CD4-positive, alpha-beta T cell treated with Interleukin-1 beta for 1 hour (primary cell): ENCODE data around the gene SMIM21.

Source experiments
- DNase-seq, 2 donors: peaks; one replicate each; pipeline ENCODE4 v3.0.0-alpha.2; 2020 to 2022

SMIM21 gene

GRCh38 chr18:75427603-75428002 lies at the start of gene SMIM21:
SMIM21 (minus strand) TSS chr18:75427703; CDS start chr18:75427563, 140 bp downstream.
- no peak for DNase-seq

DNA sequence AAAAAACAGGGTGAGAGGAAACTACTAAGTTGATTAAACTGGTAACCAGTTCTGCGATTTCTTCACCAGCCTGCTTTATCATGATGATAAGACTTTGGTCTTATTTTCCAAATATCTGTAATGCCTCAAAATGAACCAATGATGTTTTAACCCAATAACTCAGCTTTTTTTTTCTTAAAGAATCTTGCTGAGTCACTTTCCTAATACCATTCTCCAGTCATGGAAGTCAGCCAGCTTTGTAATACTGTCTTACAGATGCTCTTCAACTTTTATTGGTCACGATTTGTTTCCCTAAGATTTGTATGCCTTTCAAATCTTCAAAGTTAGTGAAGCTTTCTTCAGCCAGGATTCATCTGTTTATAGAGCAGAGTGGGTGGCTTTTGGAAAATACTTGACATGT lies 47.7 kb upstream of the SMIM21 start:
- no peak for DNase-seq

DNA sequence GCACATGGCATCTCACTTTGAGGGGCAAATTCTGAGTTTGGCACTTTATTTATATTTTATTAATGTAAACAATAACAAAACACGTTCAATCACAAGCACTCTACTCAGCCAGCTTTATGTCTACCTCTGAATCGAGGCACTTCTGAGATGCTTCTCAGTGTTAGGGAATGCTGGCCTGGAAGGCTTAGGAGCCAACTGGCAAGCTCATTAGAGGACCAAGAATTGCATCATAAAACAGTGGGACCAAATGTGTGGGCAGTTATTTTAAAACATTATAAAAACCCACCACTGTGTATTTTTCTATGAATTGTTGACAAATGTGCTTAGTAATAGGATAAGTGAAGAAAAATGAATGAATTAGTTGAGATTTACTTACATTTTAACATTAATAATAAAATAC lies 46.8 kb upstream of the SMIM21 start:
- no peak for DNase-seq

- DNase-seq = no peak
Observed at GRCh38 chr18:75473316-75473715, 45.8 kb upstream of the SMIM21 start.

DNA sequence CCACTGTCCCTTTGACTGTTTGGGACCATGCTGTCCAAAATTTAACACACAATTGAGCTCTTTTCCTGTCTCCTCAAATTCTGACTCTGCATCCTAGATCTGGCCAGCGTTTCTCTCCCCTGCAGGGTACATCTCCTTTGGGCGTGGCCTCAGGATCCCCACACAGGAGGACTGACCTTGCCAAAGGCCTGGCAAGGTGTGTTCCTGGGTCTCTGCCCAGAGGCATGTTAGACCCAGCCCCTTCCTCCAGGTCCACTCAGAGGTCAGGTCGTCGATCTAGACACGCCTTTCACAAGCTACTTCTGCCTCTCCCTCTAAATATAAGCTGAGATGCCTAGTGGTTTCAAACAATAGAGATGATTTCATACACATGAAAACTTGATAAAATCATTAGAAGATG lies 45.4 kb upstream of the SMIM21 start:
- DNase-seq = no peak

GRCh38 chr18:75472396-75472795 lies 44.9 kb upstream of the SMIM21 start:
- DNase-seq = no peak

GRCh38 chr18:75471850-75472249 lies 44.3 kb upstream of the SMIM21 start:
- DNase-seq = no peak

GRCh38 chr18:75467851-75468250 lies 40.3 kb upstream of the SMIM21 start:
- DNase-seq = no peak

GRCh38 chr18:75467281-75467795 lies 39.8 kb upstream of the SMIM21 start:
- no peak for DNase-seq

DNA sequence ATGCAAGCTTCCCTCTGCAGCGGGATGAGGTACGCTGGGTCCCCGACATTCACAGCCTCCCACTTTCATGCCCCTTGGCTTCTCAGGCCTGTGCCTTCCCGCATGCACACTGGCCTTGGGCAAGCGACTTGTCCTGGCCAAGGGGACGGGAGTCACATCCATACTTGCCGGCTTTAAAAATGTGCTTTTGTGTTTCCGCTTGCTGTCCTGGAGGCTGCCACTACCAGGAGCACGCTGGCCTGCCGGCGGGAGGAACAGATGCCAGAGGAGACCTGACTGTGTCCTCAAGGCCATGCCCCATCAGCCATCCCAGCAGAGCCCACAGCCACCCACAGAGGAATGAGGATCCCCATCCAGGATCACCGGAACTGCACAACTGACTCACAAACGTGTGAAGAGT lies 36.9 kb upstream of the SMIM21 start:
- DNase-seq = no peak

DNA sequence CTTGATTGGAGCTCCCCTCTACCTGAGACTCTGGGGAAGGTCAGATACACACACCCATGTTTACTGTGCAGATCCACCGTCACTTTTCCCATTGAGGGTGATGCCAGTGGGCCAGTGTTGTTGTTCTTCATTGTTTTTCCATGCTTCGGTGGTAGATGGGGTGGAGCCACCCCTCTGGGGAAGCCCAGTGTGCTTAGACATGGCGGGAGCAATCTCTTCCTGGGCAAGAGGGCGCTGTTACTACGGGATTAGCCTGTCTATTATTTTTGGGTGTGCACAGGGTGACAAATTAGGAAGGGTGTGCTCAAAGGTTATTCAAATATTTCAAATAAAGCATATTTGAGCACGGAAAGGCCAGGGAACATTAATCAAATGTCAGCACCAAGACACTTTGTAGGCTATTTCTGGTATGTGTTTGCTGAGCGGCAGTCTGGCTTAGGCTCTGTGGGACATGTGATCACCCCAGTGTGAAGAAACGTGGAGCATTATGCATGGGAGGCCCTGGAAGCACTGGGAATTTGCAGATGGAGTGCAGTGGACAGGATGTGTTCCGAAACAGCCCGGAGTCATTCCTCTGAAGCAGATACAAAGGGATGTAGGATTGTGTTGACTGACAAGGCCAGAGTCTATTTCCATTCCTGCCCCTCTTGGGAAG lies 34.8 kb upstream of the SMIM21 start:
- DNase-seq = no peak

- no peak for DNase-seq
Observed at GRCh38 chr18:75456199-75456631, 28.7 kb upstream of the SMIM21 start.

DNA sequence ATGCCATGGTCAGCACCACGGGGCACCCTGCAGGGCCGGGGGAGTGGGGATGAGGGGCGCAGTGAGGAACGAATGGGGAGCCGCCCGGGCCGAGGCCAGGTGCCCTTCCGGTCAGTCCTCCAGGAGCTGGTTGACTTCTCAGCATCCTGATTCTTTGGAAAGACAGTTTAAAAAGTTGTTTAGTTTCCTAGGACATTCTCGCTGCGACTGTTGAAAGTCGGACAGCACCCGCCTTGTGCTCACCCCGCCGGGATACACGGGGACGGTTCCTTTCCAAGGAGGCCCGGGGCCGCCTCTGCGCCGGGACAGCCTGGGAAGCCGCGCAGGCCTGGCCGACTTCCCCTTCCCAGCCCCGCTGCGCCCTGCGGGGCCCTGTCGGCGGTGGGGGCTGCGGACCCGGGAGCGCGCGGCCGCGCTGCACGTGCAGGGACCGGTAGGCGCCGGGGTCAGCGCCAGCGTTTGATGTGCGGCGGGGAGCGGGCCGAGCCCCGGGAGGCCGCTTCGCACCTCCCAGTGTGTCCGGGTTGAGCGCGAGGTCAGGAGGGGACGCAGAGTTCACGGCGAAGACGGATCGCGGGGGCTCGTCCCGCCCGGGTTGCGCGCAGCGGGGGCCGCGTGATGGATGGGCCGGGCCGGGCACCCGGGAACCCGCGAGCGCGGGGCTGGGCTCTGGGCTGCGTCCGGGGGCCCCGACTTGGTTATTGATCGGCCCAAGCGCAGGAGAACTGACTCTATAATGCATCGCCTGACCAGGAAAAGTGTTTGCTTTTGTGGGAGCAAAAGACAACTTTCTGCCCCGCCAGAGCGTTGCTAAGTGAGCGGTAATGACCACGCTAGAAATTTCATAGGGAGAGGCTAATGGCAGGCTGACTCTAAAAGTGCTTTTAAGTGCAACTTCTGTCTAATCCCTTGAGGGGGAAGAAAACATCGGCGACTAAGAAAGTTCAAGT lies 28.0 kb upstream of the SMIM21 start:
- no peak for DNase-seq

- DNase-seq = no peak
Observed at GRCh38 chr18:75454022-75454795, 26.7 kb upstream of the SMIM21 start.

GRCh38 chr18:75450906-75451305 lies 23.4 kb upstream of the SMIM21 start:
- DNase-seq = no peak

GRCh38 chr18:75441896-75442295 lies 14.4 kb upstream of the SMIM21 start:
- no peak for DNase-seq

DNA sequence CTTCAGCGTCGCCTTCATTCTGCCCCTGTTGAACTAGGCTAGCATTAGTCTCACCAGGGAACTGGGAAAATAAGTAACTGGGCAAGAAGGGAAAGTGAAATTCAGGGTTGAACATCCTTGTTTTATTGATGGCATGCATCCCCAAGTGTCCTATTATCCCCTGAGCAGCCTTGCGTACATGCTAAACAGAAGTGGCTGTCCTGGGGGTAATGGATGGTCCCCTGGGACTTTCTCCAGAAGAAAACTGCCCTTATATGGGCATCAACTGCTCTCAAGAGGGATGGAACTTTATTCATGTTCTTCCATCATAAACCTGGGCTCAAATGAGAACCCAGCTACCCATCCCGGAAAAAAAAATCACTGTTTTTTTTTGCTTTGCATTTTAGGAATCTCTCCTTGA lies 11.8 kb upstream of the SMIM21 start:
- DNase-seq = no peak

DNA sequence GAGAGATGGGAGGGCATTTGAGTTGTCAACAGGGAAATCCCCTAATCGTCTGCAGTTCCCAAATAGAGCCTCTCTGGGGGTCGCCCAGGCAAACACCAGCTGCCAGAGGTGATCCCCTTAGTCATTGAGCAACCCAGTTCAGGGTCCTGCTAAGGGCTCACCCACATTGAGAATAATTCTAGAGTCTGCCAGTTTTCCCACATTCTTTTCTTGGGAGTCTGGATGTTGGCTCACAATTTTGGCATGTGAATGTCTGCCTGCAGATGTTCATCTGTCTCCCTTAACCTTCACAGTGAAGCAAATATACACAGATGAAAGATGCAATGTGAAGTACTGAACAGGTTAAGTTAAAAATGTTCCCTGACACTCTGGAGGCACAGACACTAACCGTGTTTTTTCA lies 11.4 kb upstream of the SMIM21 start:
- DNase-seq = no peak

DNA sequence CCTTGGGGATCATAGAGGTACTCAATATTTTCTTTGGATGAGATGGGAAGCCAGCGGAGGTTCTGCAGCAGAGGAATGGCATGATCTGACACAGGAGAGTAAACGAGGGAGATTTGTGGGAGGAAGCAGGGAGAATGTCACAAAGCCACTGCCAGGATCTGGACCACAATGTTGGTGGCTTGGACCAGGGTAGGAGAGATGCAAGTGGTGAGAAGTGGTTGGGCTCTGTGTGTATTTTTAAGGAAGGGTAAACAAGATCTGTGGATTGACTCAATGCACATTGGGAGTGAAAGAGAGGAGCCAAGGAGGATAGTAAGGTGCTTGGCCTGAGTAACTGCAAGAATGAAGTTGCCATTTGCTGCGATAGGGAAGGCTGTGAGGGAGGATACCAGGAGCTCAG lies 10.5 kb upstream of the SMIM21 start:
- DNase-seq = no peak

DNA sequence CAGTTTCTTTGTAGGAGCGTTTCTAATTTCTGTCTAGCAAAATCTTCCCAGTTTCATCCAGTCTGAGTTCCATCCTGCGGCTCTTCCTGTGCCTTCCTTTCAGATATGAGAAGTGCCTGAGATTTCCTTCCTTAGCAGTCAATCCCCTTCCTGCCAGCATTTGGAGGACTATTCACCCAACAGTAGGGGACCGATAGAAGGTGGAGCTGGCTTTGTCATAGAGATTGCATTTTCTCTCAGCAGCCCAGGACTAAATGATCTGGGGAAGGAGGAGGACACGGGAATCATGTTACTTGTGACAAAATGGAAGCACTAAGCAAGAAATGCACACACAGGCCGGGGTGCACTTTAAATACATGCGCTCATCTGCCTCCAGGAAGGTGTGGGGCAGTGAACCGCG lies 5.6 kb upstream of the SMIM21 start:
- no peak for DNase-seq

GRCh38 chr18:75429975-75430374 lies 2.5 kb upstream of the SMIM21 start:
- no peak for DNase-seq

GRCh38 chr18:75428490-75428889 lies 987 bp upstream of the SMIM21 start:
- DNase-seq = no peak

GRCh38 chr18:75422341-75422910 lies 5.1 kb downstream of the SMIM21 start:
- DNase-seq = no peak
